ENCODE measurements around the gene NDUFS4.
"Not testable (repeated sequence)": the region's sequence is repeated elsewhere in the genome, so short reads cannot be mapped to it uniquely, and the experiment has no call there.

NDUFS4 gene

GRCh38 chr5:53560506-53561191 is at the start of gene NDUFS4:
TSS of gene NDUFS4 (plus strand) at chr5:53560639. CDS start at chr5:53560663, 24 bp downstream.
- peak; percentile 36 to 52 for DNase-seq (ENCODE audit: low read depth in 2 of 2)

- DNase-seq (ENCODE audit: low read depth in 2 of 2) = no peak
These were observed 47.9 kb upstream of the NDUFS4 start for GRCh38 chr5:53512539-53512938.

- no peak for DNase-seq (ENCODE audit: low read depth in 2 of 2)
These were observed 44.5 kb upstream of the NDUFS4 start for GRCh38 chr5:53515988-53516387.

GRCh38 chr5:53520813-53521212 is 39.6 kb upstream of the NDUFS4 start:
- no peak for DNase-seq (ENCODE audit: low read depth in 2 of 2)

GRCh38 chr5:53537711-53538110 is 22.7 kb upstream of the NDUFS4 start:
- DNase-seq (ENCODE audit: low read depth in 2 of 2) = no peak

GRCh38 chr5:53540739-53541138 is 19.7 kb upstream of the NDUFS4 start:
- not testable (repeated sequence) for DNase-seq (ENCODE audit: low read depth in 2 of 2)

GRCh38 chr5:53541859-53542258 is 18.6 kb upstream of the NDUFS4 start:
- DNase-seq (ENCODE audit: low read depth in 2 of 2) = no peak

- DNase-seq (ENCODE audit: low read depth in 2 of 2) = no peak
These were observed 17.5 kb upstream of the NDUFS4 start for GRCh38 chr5:53542926-53543325.

- DNase-seq (ENCODE audit: low read depth in 2 of 2) = no peak
These were observed 17.0 kb upstream of the NDUFS4 start for GRCh38 chr5:53543401-53543800.

GRCh38 chr5:53545744-53546143 is 14.7 kb upstream of the NDUFS4 start:
- no peak for DNase-seq (ENCODE audit: low read depth in 2 of 2)

GRCh38 chr5:53547226-53547625 is 13.2 kb upstream of the NDUFS4 start:
- DNase-seq (ENCODE audit: low read depth in 2 of 2) = no peak

GRCh38 chr5:53548501-53548900 is 11.9 kb upstream of the NDUFS4 start:
- DNase-seq (ENCODE audit: low read depth in 2 of 2) = not testable (repeated sequence)

GRCh38 chr5:53549792-53550191 is 10.6 kb upstream of the NDUFS4 start:
- no peak for DNase-seq (ENCODE audit: low read depth in 2 of 2)

- no peak for DNase-seq (ENCODE audit: low read depth in 2 of 2)
These were observed 7.9 kb upstream of the NDUFS4 start for GRCh38 chr5:53552561-53552960.

- no peak for DNase-seq (ENCODE audit: low read depth in 2 of 2)
These were observed 6.0 kb upstream of the NDUFS4 start for GRCh38 chr5:53554444-53554843.

GRCh38 chr5:53555160-53555559 is 5.3 kb upstream of the NDUFS4 start:
- no peak for DNase-seq (ENCODE audit: low read depth in 2 of 2)

GRCh38 chr5:53556001-53556400 is 4.4 kb upstream of the NDUFS4 start:
- DNase-seq (ENCODE audit: low read depth in 2 of 2) = no peak

- DNase-seq (ENCODE audit: low read depth in 2 of 2) = no peak
These were observed 3.1 kb upstream of the NDUFS4 start for GRCh38 chr5:53557386-53557785.

GRCh38 chr5:53558966-53559365 is 1.5 kb upstream of the NDUFS4 start:
- DNase-seq (ENCODE audit: low read depth in 2 of 2) = no peak

GRCh38 chr5:53560028-53560427 is 411 bp upstream of the NDUFS4 start:
- no peak for DNase-seq (ENCODE audit: low read depth in 2 of 2)

GRCh38 chr5:53568401-53568800 is 8.0 kb downstream of the NDUFS4 start:
- DNase-seq (ENCODE audit: low read depth in 2 of 2) = no peak

- DNase-seq (ENCODE audit: low read depth in 2 of 2) = no peak
These were observed 8.4 kb downstream of the NDUFS4 start for GRCh38 chr5:53568871-53569270.

GRCh38 chr5:53569453-53569852 is 9.0 kb downstream of the NDUFS4 start:
- no peak for DNase-seq (ENCODE audit: low read depth in 2 of 2)

- DNase-seq (ENCODE audit: low read depth in 2 of 2) = no peak
These were observed 11.0 kb downstream of the NDUFS4 start for GRCh38 chr5:53571403-53571802.

All from stimulated activated CD8-positive, alpha-beta memory T cell treated with anti-CD3 and anti-CD28 coated beads, Interleukin-7, amount 100 ng/mL, for 1 hour (primary cell).